Thyroid gland (tissue), 4 donors: ENCODE results near the gene UBP1.

ENCODE experiments used
- CTCF ChIP-seq, 6 experiments: fragments of 200-600 bp in 3 of 6; fragments of 450-650 bp in 3 of 6; sonication (generic) in 3 of 6; IDR thresholded peaks; one replicate each; pipeline ENCODE4 v1.5.1; 2016 to 2019; ENCODE audit warnings: antibody characterized with exemption in 6 of 6, mild to moderate bottlenecking in 2 of 6, inconsistent platforms in 1 of 6, moderate library complexity in 1 of 6
- POLR2A ChIP-seq, 2 donors: fragments of 450-650 bp; IDR thresholded peaks; one replicate each; pipeline ENCODE4 v1.6.1; 2017; ENCODE audit warnings: antibody characterized with exemption in 2 of 2, mild to moderate bottlenecking in 2 of 2, moderate library complexity in 1 of 2

- no peak for TF ChIP-seq CTCF (IDR thresholded peaks at IDR 0.05)
- TF ChIP-seq POLR2A (IDR thresholded peaks at IDR 0.05): no peak
These were observed 36.4 kb downstream of the UBP1 start for GRCh38 chr3:33403756-33404155.
